Cerebellar cortex (tissue), 1 donor: Measurements from ENCODE around the gene FAM13B.

Source experiments
- DNase-seq: peaks from one replicate; pipeline ENCODE4 v3.0.0-alpha.2; 2015; ENCODE audit warnings: low spot score

Gene FAM13B

GRCh38 chr5:137899493-137899892 lies 133.4 kb downstream of the FAM13B start:
- DNase-seq: no peak

- no peak for DNase-seq
These were observed 136.3 kb downstream of the FAM13B start for GRCh38 chr5:137896560-137896959.

- no peak for DNase-seq
These were observed 138.3 kb downstream of the FAM13B start for GRCh38 chr5:137894586-137894985.

- DNase-seq: no peak
These were observed 141.0 kb downstream of the FAM13B start for GRCh38 chr5:137891849-137892248.

- DNase-seq: no peak
These were observed 142.0 kb downstream of the FAM13B start for GRCh38 chr5:137890845-137891244.

- peak; percentile 83 for DNase-seq
These were observed 143.8 kb downstream of the FAM13B start, which contains the start of gene PKD2L2 for GRCh38 chr5:137888863-137889759. TSS of gene PKD2L2 (plus strand) at chr5:137889457. CDS start at chr5:137889492, 35 bp downstream.

- no peak for DNase-seq
These were observed 144.4 kb downstream of the FAM13B start for GRCh38 chr5:137888466-137888862.
